Measurements from ENCODE around the gene CCDC187.
A peak's percentile ranks its signal among the peaks of the same experiment; 100 is the strongest.

CCDC187 gene

GRCh38 chr9:136283291-136284235 is 20.3 kb downstream of the CCDC187 start:
- DNase-seq (ENCODE audit: low read depth) = peak; percentile 64

DNA sequence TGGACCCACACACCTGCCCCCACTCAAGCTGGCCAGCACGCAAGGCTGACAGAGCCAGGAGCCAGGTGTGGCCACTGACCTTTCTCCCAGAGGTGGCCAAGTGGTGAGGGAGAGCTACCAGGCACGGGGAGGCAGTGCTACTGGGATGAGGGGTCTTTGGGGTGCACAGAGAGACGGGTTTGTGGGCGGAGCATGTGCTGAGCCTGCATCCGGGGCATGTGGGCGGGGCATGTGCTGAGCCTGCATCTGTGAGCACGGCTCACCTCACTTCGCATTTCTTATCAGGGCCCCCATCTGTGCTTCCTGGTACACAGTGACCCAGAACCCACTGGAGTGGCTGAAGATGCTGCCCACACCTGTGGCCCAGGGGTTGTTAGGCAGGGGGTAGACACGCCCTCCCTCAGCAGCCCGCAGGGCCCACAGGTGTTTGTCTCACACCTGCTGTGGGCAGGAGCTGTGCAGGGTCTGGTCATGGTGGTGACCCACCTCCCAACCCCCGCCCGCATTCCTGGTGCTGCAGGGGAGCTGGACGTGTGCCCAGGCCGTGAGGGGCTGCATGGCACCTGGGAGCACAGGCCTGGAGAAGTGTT is 21.5 kb downstream of the CCDC187 start:
- DNase-seq (ENCODE audit: low read depth) = no peak

- no peak for DNase-seq (ENCODE audit: low read depth)
These were observed 22.2 kb downstream of the CCDC187 start for GRCh38 chr9:136281421-136282271.

DNA sequence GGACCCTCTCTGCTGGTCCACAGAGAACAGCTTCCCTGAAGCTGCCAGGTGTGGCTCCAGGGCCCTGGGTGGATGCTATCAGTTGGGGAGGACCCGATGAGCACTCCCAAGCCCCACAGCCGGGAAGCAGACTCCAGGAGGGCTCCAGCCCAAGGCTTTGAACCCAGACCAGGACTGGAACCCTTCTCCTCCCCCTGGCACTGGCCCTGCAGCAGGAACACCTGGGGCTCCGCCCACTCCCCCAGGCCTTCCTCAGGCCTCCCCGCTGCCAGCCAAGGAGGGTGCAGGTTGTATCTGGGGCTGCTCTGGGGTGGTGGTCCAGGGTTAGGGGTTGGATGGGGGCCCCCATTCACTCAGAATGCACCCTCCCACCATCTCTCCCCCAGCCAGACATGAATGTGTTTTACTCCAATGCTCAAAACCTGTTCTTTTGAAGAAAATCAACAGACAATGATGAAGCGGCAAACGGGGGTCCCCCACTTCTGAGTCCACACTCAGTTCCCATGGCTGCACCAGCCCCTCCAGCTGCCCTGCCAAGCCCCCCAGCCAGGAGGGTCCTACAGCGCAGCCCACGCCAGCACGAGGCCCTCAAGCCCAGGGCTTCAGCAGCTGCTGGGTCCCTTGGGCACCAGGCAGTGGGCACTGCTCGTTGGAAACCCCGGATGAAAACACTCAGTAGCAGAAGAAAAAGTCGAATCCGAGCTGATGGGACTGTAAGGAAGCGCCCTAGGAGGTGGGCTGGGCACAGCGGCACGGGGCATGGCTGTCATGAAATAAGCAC is 23.2 kb downstream of the CCDC187 start:
- DNase-seq (ENCODE audit: low read depth) = no peak

DNA sequence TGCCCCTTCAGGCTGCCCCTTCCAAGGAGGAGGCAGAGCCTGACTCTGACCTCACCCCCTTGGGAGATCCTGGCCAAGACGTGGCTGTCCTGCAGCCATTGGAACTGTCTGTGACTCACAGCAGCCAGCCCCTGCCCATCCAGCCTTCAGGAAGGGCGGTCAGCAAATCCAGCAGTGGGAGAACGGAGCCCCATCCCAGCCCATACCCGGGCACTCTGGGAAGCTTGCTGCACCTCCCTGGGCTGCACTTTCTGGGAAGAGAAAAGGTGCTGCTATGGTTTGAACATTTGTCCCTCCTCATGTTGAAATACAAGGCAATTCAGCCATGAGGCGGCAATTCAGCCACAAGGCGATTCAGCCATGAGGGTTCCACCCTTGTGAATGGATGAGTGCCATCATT is 24.4 kb downstream of the CCDC187 start:
- DNase-seq (ENCODE audit: low read depth) = no peak

- DNase-seq (ENCODE audit: low read depth) = no peak
These were observed 25.0 kb downstream of the CCDC187 start for GRCh38 chr9:136278894-136279293.

GRCh38 chr9:136278221-136278620 is 25.7 kb downstream of the CCDC187 start:
- DNase-seq (ENCODE audit: low read depth) = no peak

- DNase-seq (ENCODE audit: low read depth) = no peak
These were observed 26.1 kb downstream of the CCDC187 start for GRCh38 chr9:136277746-136278145.

DNA sequence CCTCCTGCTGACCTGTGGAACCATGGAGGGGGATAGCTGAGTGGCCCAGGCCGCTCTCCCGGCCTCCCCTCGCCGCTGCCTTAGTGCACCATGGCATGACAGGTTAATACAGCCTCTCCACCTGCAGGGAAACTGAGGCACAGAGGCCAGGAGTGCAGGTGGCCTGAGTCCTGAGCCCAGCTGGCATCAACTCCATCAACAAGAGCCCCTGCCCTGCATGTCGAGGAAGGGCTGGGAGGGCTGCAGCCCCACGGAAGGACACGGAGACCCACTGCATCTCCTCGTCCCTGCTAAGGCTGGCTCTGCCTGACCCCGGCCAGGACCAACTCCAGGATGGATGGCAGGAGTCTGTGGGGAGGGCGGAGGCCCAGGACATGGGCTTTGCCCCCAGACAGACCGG is 27.2 kb downstream of the CCDC187 start:
- no peak for DNase-seq (ENCODE audit: low read depth)

- no peak for DNase-seq (ENCODE audit: low read depth)
These were observed 28.1 kb downstream of the CCDC187 start for GRCh38 chr9:136275655-136276429.

- DNase-seq (ENCODE audit: low read depth) = no peak
These were observed 28.9 kb downstream of the CCDC187 start for GRCh38 chr9:136274786-136275654.

GRCh38 chr9:136273921-136274785 is 29.7 kb downstream of the CCDC187 start:
- no peak for DNase-seq (ENCODE audit: low read depth)

GRCh38 chr9:136273244-136273865 is 30.5 kb downstream of the CCDC187 start:
- DNase-seq (ENCODE audit: low read depth) = no peak

DNA sequence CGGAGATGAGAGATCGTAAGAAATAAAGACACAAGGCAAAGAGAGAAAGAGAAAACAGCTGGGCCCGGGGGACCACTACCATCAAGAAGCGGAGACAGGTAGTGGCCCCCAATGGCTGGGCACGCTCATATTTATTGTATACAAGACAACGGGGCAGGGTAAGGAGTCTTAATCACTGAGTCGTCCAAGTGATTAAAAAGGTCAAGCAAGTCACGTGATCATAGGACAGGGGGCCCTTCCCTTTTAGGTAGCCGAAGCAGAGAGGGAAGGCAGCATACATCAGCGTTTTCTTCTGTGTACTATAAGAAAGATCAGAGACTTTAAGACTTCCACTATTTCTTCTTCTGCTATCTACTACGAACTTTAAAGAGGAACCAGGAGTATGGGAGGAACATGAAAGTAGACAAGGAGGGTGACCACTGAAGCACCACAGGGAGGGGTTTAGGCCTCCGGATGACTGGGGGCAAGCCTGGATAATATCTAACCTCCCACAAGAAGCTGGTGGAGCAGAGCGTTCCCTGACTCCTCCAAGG is 33.7 kb downstream of the CCDC187 start:
- no peak for DNase-seq (ENCODE audit: low read depth)

DNA sequence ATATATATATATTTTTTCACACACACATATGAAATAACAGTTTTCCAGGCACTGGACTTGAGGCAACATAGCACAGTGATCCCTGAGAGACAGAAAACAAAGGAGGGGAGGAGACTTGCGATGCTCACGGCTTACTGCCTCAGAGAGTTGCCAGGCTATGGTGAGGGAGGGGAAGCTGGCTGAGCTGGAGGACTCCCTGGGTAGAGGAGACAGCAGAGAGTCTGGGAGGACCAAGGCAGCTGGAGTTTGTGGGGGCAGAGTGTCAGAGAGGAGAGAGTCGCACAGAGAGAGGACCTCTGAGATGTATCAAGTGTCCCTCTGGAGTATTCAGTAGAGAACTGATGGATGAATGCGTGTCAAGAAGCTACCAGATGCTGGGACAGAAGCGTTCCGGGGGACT is 35.2 kb downstream of the CCDC187 start:
- no peak for DNase-seq (ENCODE audit: low read depth)

- DNase-seq (ENCODE audit: low read depth) = no peak
These were observed 35.6 kb downstream of the CCDC187 start for GRCh38 chr9:136268318-136268717.

- peak; percentile 74 for DNase-seq (ENCODE audit: low read depth)
These were observed 36.4 kb downstream of the CCDC187 start for GRCh38 chr9:136267261-136268111.

Data from fibroblast of gingiva (primary cell).